HCT116 (cell line): ENCODE results near the gene POU4F1. TPM values are rescaled to one million over a fixed set of nuclear protein-coding genes. Genes with fewer than 3 reads are reported as not detected.

ENCODE experiments used
- ATAC-seq: fragments of 200-7000 bp; cut with Tn5 transposase; 2 replicates; pipeline ENCODE4 v1.9.1; 2020; ENCODE audit warnings: mild to moderate bottlenecking, moderate library complexity
- BruUV-seq: library from RNA; stranded (reverse); fragments of 400-500 nt; replicated peaks from 2 replicates; lab custom pipeline; 2021; lab: Mats Ljungman, UMichigan
- CTCF ChIA-PET: fragments of 300-600 bp; sonication (Branson Sonifier 250); formaldehyde crosslinking; loops from one replicate; lab custom pipeline; 2021; ENCODE audit warnings: antibody characterized with exemption; lab: Charles Lee
- POLR2A ChIA-PET: fragments of 300-600, 350-600 bp; sonication (Branson Sonifier 250); formaldehyde crosslinking; loops from one replicate; lab custom pipeline; 2021; ENCODE audit warnings: antibody characterized with exemption; lab: Charles Lee
- RAD21 ChIA-PET, 2 experiments: fragments of 300-600 bp; sonication (Branson Sonifier 250); formaldehyde crosslinking; loops; one replicate each; lab custom pipeline; 2023; ENCODE audit warnings: low total read pairs in 2 of 2; ENCODE audit not compliant: uncharacterized antibody in 2 of 2, unreplicated experiment in 2 of 2, low non-redundant PET in 1 of 2; lab: Charles Lee
- DNase-seq: peaks from one replicate; pipeline ENCODE4 v3.0.0-alpha.2; 2010; ENCODE audit warnings: low read depth, low spot score
- H2AFZ ChIP-seq: fragments of 200-600 bp; shearing (Covaris generic), sonication (generic); 2 replicates; pipeline ENCODE4 v1.6.1; 2017; ENCODE audit warnings: low read depth, mixed run types, mixed read lengths, antibody characterized with exemption, low read length; ENCODE audit not compliant: poor library complexity, severe bottlenecking
- H3K27ac ChIP-seq: 2 replicates; pipeline ENCODE4 v1.5.1; 2012; ENCODE audit warnings: low read depth, low read length
- H3K27me3 ChIP-seq: fragments of 200-600 bp; sonication (generic); 2 replicates; pipeline ENCODE4 v1.6.1; 2016; ENCODE audit warnings: mixed run types, low read length, mixed read lengths; ENCODE audit not compliant: insufficient read depth
- H3K36me3 ChIP-seq, 2 experiments: fragments of 200-500 bp in 1 of 2; fragments of 200-600 bp in 1 of 2; sonication (Bioruptor generic) in 1 of 2; sonication (generic) in 1 of 2; 2 replicates each; pipeline versions ENCODE4 v1.5.1 to v1.6.1; 2014 to 2016; ENCODE audit warnings: low read length in 2 of 2, inconsistent platforms in 1 of 2, mixed read lengths in 1 of 2, mixed run types in 1 of 2; ENCODE audit not compliant: insufficient read depth in 2 of 2, control insufficient read depth in 1 of 2
- H3K4me1 ChIP-seq, 2 experiments: fragments of 200-600 bp in 1 of 2; sonication (generic) in 1 of 2; 2 replicates each; pipeline versions ENCODE4 v1.5.1 to v1.6.1; 2012 to 2017; ENCODE audit warnings: low read length in 2 of 2, inconsistent platforms in 1 of 2, mild to moderate bottlenecking in 1 of 2, mixed read lengths in 1 of 2, mixed run types in 1 of 2, moderate library complexity in 1 of 2; ENCODE audit not compliant: insufficient read depth in 2 of 2, control insufficient read depth in 1 of 2
- H3K4me2 ChIP-seq: fragments of 200-600 bp; sonication (generic); 2 replicates; pipeline ENCODE4 v1.6.1; 2017; ENCODE audit warnings: mixed run types, low read length, mixed read lengths
- H3K4me3 ChIP-seq, 2 experiments: fragments of 200-600 bp in 1 of 2; sonication (generic) in 1 of 2; replicated peaks in 1 of 2; 2 replicates each; pipeline ENCODE4 v1.5.1; 2011 to 2016; ENCODE audit warnings: low read length in 2 of 2, control low read depth in 1 of 2, low read depth in 1 of 2, mild to moderate bottlenecking in 1 of 2, mixed read lengths in 1 of 2, mixed run types in 1 of 2
- H3K79me2 ChIP-seq: fragments of 200-600 bp; sonication (generic); 2 replicates; pipeline ENCODE4 v1.6.1; 2017; ENCODE audit warnings: mild to moderate bottlenecking, mixed run types, low read length, moderate library complexity, mixed read lengths; ENCODE audit not compliant: insufficient read depth
- H3K9ac ChIP-seq: fragments of 200-600 bp; sonication (generic); 2 replicates; pipeline ENCODE4 v1.6.1; 2016; ENCODE audit warnings: low read length, mixed read lengths
- H3K9me2 ChIP-seq: fragments of 200-600 bp; sonication (generic), shearing (Covaris generic); 2 replicates; pipeline ENCODE4 v1.6.1; 2017; ENCODE audit warnings: mixed run types, mild to moderate bottlenecking, moderate library complexity; ENCODE audit not compliant: insufficient read depth
- H3K9me3 ChIP-seq, 2 experiments: fragments of 200-500 bp in 1 of 2; fragments of 200-600 bp in 1 of 2; sonication (Bioruptor generic) in 1 of 2; sonication (generic) in 1 of 2; 2 replicates each; pipeline ENCODE4 v1.6.1; 2014 to 2017; ENCODE audit warnings: low read length in 2 of 2, mixed read lengths in 2 of 2, inconsistent platforms in 1 of 2, low read depth in 1 of 2, mild to moderate bottlenecking in 1 of 2, mixed run types in 1 of 2, moderate library complexity in 1 of 2; ENCODE audit not compliant: control insufficient read depth in 1 of 2, insufficient read depth in 1 of 2
- H4K20me1 ChIP-seq: fragments of 200-600 bp; sonication (generic), shearing (Covaris generic); 2 replicates; pipeline ENCODE4 v1.6.1; 2017; ENCODE audit warnings: mixed run types, mild to moderate bottlenecking, moderate library complexity; ENCODE audit not compliant: insufficient read depth
- CBX3 ChIP-seq: IDR thresholded peaks from 2 replicates; pipeline ENCODE4 v1.6.1; 2012; ENCODE audit warnings: low read depth
- CEBPB ChIP-seq: IDR thresholded peaks from 2 replicates; pipeline ENCODE4 v1.6.1; 2012; ENCODE audit warnings: low read depth
- EGR1 ChIP-seq: IDR thresholded peaks from 2 replicates; pipeline ENCODE4 v1.6.1; 2012; ENCODE audit warnings: low read depth
- EZH2phosphoT487 ChIP-seq: fragments of 200-600 bp; IDR thresholded peaks from 2 replicates; pipeline ENCODE4 v1.6.1; 2018; ENCODE audit warnings: antibody characterized with exemption, borderline replicate concordance
- FOSL1 ChIP-seq: IDR thresholded peaks from 2 replicates; pipeline ENCODE4 v1.6.1; 2012; ENCODE audit warnings: low read depth
- JUND ChIP-seq: IDR thresholded peaks from 2 replicates; pipeline ENCODE4 v1.6.1; 2012
- POLR2A ChIP-seq: IDR thresholded peaks from 2 replicates; pipeline ENCODE4 v1.7.0; 2011; ENCODE audit warnings: borderline replicate concordance; ENCODE audit not compliant: insufficient read depth, insufficient read length; ENCODE audit errors: extremely low read depth
- SIN3A ChIP-seq: IDR thresholded peaks from 2 replicates; pipeline ENCODE4 v1.6.1; 2012; ENCODE audit warnings: low read depth
- SRF ChIP-seq: IDR thresholded peaks from 2 replicates; pipeline ENCODE4 v1.6.1; 2012; ENCODE audit warnings: low read depth
- TCF7L2 ChIP-seq: IDR thresholded peaks from 2 replicates; pipeline ENCODE4 v1.7.0; 2011; ENCODE audit warnings: borderline replicate concordance, inconsistent platforms; ENCODE audit not compliant: insufficient read depth, insufficient read length; ENCODE audit errors: extremely low read depth
- ZFX ChIP-seq: fragments of 450-650 bp; IDR thresholded peaks from 2 replicates; pipeline ENCODE4 v1.6.1; 2017
- ZNF274 ChIP-seq: fragments of 200-500 bp; sonication (Bioruptor generic); IDR thresholded peaks from 2 replicates; pipeline ENCODE4 v1.6.1; 2014; ENCODE audit warnings: mild to moderate bottlenecking, low read depth, low read length, inconsistent platforms
- intact Hi-C: fragments of 100-400 bp; cut with micrococcal nuclease; formaldehyde crosslinking; loops from 2 replicates; pipeline ENCODE4 v1.10.0; 2022
- total RNA-seq: library from RNA; stranded (reverse); gene quantifications from one replicate; pipeline ENCODE4 v1.2.1, GENCODE V29; 2021; ENCODE audit not compliant: unreplicated experiment
- TF ChIP-seq, protein P1 (sequence below): IDR thresholded peaks from 2 replicates; pipeline ENCODE4 v1.6.1; 2012
- TF ChIP-seq, protein P2 (sequence below): IDR thresholded peaks from 2 replicates; pipeline ENCODE4 v1.6.1; 2012; ENCODE audit warnings: low read depth
- TF ChIP-seq, protein P3 (sequence below), 3 experiments: fragments of 200-600 bp in 1 of 3; sonication (generic) in 1 of 3; IDR thresholded peaks in 2 of 3; conservative IDR thresholded peaks in 1 of 3; 2 replicates each; pipeline ENCODE4 v1.5.1; 2012 to 2017; ENCODE audit warnings: low read depth in 2 of 3, low read length in 2 of 3, antibody characterized with exemption in 1 of 3, borderline replicate concordance in 1 of 3, control low read depth in 1 of 3, mild to moderate bottlenecking in 1 of 3, mixed read lengths in 1 of 3, mixed run types in 1 of 3, moderate library complexity in 1 of 3; ENCODE audit not compliant: insufficient read depth in 1 of 3

POU4F1 gene
- total RNA-seq, 1 experiment from 2014 or later, result not detected

DNA sequence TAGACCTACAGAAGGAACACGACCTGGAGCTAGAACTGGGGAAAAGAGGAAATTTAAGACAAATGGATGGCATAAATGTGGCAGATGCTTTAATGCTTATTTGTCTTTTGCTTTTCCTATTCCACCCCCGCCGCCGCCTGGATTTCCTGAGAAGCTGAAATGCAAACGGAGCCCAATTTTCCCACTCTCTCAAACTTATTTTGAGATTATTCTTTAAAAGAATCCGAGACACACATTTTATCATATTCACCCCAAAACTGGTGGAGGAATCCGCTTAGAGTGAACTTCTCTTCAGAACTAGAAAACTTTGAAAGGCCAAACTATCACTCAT, 5.8 kb downstream of the POU4F1 start:
- H3K4me1 ChIP-seq, result no peaks in the 10 kb centered on the region
- H3K27ac ChIP-seq, result no peak overlapping the region
- peaks cover 35% of the 10 kb centered on the region for H3K27me3 ChIP-seq
- DNase-seq, result no peak
- BruUV-seq, result no TSS peak
- ChIA-PET POLR2A (no interaction called here), CTCF (no interaction called here), RAD21 (no interaction called here)
- no peak overlapping the region for H3K4me2 ChIP-seq
- no peaks in the 10 kb centered on the region for H3K79me2 ChIP-seq
- intact Hi-C loops, result no loop called here
- no peaks in the 10 kb centered on the region for H3K36me3 ChIP-seq
- TF ChIP-seq TCF7L2 (no peak), POLR2A (no peak), ZNF274 (no peak), SRF (no peak), SIN3A (no peak), EZH2phosphoT487 (no peak), CBX3 (no peak), EGR1 (no peak), CEBPB (no peak), JUND (no peak), ZFX (no peak), FOSL1 (no peak)
- TF ChIP-seq, protein P1, sequence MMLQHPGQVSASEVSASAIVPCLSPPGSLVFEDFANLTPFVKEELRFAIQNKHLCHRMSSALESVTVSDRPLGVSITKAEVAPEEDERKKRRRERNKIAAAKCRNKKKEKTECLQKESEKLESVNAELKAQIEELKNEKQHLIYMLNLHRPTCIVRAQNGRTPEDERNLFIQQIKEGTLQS, result no peak
- TF ChIP-seq, protein P2, sequence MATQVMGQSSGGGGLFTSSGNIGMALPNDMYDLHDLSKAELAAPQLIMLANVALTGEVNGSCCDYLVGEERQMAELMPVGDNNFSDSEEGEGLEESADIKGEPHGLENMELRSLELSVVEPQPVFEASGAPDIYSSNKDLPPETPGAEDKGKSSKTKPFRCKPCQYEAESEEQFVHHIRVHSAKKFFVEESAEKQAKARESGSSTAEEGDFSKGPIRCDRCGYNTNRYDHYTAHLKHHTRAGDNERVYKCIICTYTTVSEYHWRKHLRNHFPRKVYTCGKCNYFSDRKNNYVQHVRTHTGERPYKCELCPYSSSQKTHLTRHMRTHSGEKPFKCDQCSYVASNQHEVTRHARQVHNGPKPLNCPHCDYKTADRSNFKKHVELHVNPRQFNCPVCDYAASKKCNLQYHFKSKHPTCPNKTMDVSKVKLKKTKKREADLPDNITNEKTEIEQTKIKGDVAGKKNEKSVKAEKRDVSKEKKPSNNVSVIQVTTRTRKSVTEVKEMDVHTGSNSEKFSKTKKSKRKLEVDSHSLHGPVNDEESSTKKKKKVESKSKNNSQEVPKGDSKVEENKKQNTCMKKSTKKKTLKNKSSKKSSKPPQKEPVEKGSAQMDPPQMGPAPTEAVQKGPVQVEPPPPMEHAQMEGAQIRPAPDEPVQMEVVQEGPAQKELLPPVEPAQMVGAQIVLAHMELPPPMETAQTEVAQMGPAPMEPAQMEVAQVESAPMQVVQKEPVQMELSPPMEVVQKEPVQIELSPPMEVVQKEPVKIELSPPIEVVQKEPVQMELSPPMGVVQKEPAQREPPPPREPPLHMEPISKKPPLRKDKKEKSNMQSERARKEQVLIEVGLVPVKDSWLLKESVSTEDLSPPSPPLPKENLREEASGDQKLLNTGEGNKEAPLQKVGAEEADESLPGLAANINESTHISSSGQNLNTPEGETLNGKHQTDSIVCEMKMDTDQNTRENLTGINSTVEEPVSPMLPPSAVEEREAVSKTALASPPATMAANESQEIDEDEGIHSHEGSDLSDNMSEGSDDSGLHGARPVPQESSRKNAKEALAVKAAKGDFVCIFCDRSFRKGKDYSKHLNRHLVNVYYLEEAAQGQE, result no peak
- TF ChIP-seq, protein P3, sequence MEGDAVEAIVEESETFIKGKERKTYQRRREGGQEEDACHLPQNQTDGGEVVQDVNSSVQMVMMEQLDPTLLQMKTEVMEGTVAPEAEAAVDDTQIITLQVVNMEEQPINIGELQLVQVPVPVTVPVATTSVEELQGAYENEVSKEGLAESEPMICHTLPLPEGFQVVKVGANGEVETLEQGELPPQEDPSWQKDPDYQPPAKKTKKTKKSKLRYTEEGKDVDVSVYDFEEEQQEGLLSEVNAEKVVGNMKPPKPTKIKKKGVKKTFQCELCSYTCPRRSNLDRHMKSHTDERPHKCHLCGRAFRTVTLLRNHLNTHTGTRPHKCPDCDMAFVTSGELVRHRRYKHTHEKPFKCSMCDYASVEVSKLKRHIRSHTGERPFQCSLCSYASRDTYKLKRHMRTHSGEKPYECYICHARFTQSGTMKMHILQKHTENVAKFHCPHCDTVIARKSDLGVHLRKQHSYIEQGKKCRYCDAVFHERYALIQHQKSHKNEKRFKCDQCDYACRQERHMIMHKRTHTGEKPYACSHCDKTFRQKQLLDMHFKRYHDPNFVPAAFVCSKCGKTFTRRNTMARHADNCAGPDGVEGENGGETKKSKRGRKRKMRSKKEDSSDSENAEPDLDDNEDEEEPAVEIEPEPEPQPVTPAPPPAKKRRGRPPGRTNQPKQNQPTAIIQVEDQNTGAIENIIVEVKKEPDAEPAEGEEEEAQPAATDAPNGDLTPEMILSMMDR (IDR thresholded peaks at IDR 0.05 in 2 of 3, conservative IDR thresholded peaks at IDR 0.05 in 1 of 3; ENCODE audit: borderline replicate concordance in 1 of 3, insufficient read depth in 1 of 3, low read depth in 2 of 3, low read length in 2 of 3), result no peak
- TF ChIP-seq, all 23 proteins: peak for 0
- no peaks in the 10 kb centered on the region for H4K20me1 ChIP-seq
- no peak overlapping the region for H3K9ac ChIP-seq
- H3K4me3 ChIP-seq, result no peak overlapping the region
- ATAC-seq, result no peak
- H2AFZ ChIP-seq, result no peak overlapping the region
- no peaks in the 10 kb centered on the region for H3K9me2 ChIP-seq
- no peaks in the 10 kb centered on the region for H3K9me3 ChIP-seq
